22Rv1 (cell line): ENCODE measurements around the gene SMYD3.

Source experiments
- ZFX ChIP-seq: fragments of 450-650 bp; IDR thresholded peaks from 2 replicates; pipeline ENCODE4 v1.6.1; 2017; ENCODE audit warnings: antibody characterized with exemption, borderline replicate concordance
- TF ChIP-seq, protein P1 (sequence below): fragments of 450-650 bp; IDR thresholded peaks from 2 replicates; pipeline ENCODE4 v1.5.1; 2017; ENCODE audit warnings: mild to moderate bottlenecking

DNA sequence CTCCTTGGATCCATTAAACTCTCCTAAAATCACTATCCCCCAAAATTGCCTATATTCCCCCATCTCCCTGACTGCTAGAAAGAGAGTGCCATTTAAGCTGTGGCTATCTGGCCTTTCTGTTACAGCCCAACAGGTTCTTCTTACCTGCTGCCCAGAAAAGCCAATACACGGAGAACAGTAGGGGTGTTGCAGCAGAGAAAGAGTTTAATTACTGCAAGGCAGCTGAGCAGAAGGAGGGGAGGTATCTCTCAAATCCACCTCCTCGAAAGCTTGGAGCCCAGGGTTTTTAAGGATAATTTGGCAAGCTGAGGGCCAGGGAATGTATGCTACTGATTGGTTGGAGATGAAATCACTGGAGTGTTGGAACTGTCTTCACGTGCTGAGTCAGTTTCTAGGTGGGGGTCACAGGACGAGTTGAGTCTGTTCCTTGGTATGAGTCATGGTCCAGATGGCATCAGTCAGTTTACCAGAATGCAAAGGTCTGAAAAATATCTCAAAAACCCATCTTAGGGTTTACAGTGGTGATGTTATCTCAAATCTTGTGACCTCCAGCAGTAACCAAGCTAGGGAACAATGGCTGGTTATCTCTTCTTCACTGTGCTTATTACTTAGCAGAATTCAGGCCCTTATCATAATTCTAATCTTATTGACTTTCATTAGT lies 89.8 kb downstream of the SMYD3 start:
- TF ChIP-seq, protein P1, sequence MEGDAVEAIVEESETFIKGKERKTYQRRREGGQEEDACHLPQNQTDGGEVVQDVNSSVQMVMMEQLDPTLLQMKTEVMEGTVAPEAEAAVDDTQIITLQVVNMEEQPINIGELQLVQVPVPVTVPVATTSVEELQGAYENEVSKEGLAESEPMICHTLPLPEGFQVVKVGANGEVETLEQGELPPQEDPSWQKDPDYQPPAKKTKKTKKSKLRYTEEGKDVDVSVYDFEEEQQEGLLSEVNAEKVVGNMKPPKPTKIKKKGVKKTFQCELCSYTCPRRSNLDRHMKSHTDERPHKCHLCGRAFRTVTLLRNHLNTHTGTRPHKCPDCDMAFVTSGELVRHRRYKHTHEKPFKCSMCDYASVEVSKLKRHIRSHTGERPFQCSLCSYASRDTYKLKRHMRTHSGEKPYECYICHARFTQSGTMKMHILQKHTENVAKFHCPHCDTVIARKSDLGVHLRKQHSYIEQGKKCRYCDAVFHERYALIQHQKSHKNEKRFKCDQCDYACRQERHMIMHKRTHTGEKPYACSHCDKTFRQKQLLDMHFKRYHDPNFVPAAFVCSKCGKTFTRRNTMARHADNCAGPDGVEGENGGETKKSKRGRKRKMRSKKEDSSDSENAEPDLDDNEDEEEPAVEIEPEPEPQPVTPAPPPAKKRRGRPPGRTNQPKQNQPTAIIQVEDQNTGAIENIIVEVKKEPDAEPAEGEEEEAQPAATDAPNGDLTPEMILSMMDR, result no peak
- no peak for TF ChIP-seq ZFX
